IMR-90 (cell line): ENCODE measurements around the gene ASS1.

ENCODE experiments used
- BHLHE40 ChIP-seq: fragments of 150-350 bp; IDR thresholded peaks from 2 replicates; pipeline ENCODE4 v1.6.1; 2016; ENCODE audit warnings: mild to moderate bottlenecking, low read depth, low read length
- CEBPB ChIP-seq: IDR thresholded peaks from 2 replicates; pipeline ENCODE4 v1.6.1; 2012; ENCODE audit warnings: low read depth, low read length, improper control_type of control experiment
- FOS ChIP-seq: fragments of 150-350 bp; IDR thresholded peaks from 2 replicates; pipeline ENCODE4 v1.6.1; 2016; ENCODE audit warnings: low read depth, low read length
- MXI1 ChIP-seq: IDR thresholded peaks from 2 replicates; pipeline ENCODE4 v1.6.1; 2012; ENCODE audit warnings: low read depth, mild to moderate bottlenecking, low read length, moderate library complexity, borderline replicate concordance
- POLR2A ChIP-seq: IDR thresholded peaks from 2 replicates; pipeline ENCODE4 v1.6.1; 2012; ENCODE audit warnings: mild to moderate bottlenecking, low read depth, low read length
- RAD21 ChIP-seq: IDR thresholded peaks from 2 replicates; pipeline ENCODE4 v1.6.1; 2012; ENCODE audit warnings: low read length, improper control_type of control experiment
- RCOR1 ChIP-seq: IDR thresholded peaks from 2 replicates; pipeline ENCODE4 v1.6.1; 2012; ENCODE audit warnings: mild to moderate bottlenecking, low read length, improper control_type of control experiment; ENCODE audit not compliant: insufficient replicate concordance
- TF ChIP-seq, protein P1 (sequence below): conservative IDR thresholded peaks from 2 replicates; pipeline ENCODE4 v1.5.1; 2012; ENCODE audit warnings: mild to moderate bottlenecking, low read depth, low read length, improper control_type of control experiment

GRCh38 chr9:130423272-130423671 lies 21.5 kb upstream of the ASS1 start:
- TF ChIP-seq, protein P1, sequence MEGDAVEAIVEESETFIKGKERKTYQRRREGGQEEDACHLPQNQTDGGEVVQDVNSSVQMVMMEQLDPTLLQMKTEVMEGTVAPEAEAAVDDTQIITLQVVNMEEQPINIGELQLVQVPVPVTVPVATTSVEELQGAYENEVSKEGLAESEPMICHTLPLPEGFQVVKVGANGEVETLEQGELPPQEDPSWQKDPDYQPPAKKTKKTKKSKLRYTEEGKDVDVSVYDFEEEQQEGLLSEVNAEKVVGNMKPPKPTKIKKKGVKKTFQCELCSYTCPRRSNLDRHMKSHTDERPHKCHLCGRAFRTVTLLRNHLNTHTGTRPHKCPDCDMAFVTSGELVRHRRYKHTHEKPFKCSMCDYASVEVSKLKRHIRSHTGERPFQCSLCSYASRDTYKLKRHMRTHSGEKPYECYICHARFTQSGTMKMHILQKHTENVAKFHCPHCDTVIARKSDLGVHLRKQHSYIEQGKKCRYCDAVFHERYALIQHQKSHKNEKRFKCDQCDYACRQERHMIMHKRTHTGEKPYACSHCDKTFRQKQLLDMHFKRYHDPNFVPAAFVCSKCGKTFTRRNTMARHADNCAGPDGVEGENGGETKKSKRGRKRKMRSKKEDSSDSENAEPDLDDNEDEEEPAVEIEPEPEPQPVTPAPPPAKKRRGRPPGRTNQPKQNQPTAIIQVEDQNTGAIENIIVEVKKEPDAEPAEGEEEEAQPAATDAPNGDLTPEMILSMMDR: no peak
- TF ChIP-seq FOS: no peak
- no peak for TF ChIP-seq RCOR1
- no peak for TF ChIP-seq CEBPB
- no peak for TF ChIP-seq POLR2A
- no peak for TF ChIP-seq BHLHE40
- TF ChIP-seq RAD21: no peak
- no peak for TF ChIP-seq MXI1
